RWPE1 (cell line): Measurements from ENCODE around the gene MYRFL.

Experiments used
- CTCF ChIA-PET: fragments of 350-600 bp; sonication (Branson Sonifier 250); formaldehyde crosslinking; extraction: SDS; loops from one replicate; lab custom pipeline; 2021; lab: Yijun Ruan, JAX
- POLR2A ChIA-PET: fragments of 400-600 bp; formaldehyde crosslinking; extraction: SDS; loops from one replicate; lab custom pipeline; 2020; ENCODE audit warnings: antibody characterized with exemption; ENCODE audit not compliant: low non-redundant PET; lab: Yijun Ruan, JAX
- DNase-seq: peaks from one replicate; pipeline ENCODE4 v3.0.0; 2012; ENCODE audit warnings: low spot score
- H3K27ac ChIP-seq: fragments of 450-650 bp; 2 replicates; pipeline ENCODE4 v1.5.1; 2017
- CTCF ChIP-seq: fragments of 450-650 bp; conservative IDR thresholded peaks from 2 replicates; pipeline ENCODE4 v1.5.1; 2017; ENCODE audit warnings: low read depth, mild to moderate bottlenecking

MYRFL gene

DNA sequence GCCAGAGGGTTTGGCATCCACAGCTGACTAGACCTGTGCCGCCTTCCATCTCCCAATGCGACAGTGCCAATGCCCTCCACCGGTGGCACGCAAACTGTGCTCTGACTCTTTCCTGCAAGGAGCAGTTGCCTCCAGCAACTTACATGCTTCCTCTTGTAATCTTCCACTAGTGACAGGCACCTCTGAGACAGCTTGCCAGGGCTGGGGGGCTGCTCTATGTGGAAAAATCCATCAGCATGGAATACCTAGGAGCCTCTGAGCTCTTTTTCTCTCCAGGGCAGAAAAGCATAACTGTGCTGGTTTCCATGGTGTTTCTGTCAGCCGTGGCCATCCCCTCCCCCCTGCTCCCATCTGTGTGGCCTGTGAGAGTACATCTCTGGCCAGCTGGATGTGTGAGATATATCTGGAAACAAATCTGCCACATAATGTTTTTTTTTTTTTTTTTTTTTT lies 110.6 kb downstream of the MYRFL start:
- CTCF ChIA-PET, result no interaction called here
- POLR2A ChIA-PET, result no interaction called here
- DNase-seq, result no peak
- TF ChIP-seq CTCF, result no peak
- no peak overlapping the region for H3K27ac ChIP-seq

DNA sequence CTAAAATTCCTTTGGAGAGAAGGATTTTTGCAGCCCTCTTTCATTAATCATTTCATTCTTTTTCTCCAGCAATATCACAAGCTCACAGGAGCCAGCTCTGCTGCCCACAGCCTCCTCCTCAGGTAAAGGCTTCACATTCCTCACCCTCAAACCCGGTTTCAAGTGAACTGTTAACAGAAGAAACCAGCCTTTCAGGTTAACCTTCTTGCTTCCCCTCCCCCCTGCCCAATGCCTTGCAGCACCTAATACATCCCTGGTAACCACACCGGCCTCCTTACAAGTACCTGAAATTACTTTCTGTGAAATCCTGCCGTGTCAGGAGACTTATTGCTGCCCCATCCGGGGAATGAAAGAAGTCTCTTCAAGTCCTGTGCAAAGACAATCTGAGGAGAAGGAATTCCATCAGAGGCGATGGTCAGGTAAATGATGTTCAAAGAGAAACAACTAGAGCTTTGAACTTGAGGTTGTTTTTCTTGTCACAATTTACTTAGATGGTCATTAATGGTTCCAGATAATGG lies 111.2 kb downstream of the MYRFL start:
- DNase-seq, result no peak
- POLR2A ChIA-PET, result no interaction called here
- CTCF ChIA-PET, result interaction anchor here (0.6 kb wide), 1 partner anchor 460 kb away, joined by 3 read pairs; no protein-coding TSS in a partner anchor
- no peak overlapping the region for H3K27ac ChIP-seq
- no peak for TF ChIP-seq CTCF

GRCh38 chr12:69936766-69937165 lies 111.7 kb downstream of the MYRFL start:
- ChIA-PET CTCF (no interaction called here), POLR2A (no interaction called here)
- no peak for DNase-seq
- no peak overlapping the region for H3K27ac ChIP-seq
- no peak for TF ChIP-seq CTCF

- no peak overlapping the region for H3K27ac ChIP-seq
- no peak for TF ChIP-seq CTCF
- POLR2A ChIA-PET, result no interaction called here
- CTCF ChIA-PET, result no interaction called here
- DNase-seq, result no peak
These were observed 122.1 kb downstream of the MYRFL start for GRCh38 chr12:69947123-69947522.

GRCh38 chr12:69947897-69948296 lies 122.9 kb downstream of the MYRFL start:
- ChIA-PET CTCF (no interaction called here), POLR2A (no interaction called here)
- DNase-seq, result no peak
- H3K27ac ChIP-seq, result no peak overlapping the region
- no peak for TF ChIP-seq CTCF

DNA sequence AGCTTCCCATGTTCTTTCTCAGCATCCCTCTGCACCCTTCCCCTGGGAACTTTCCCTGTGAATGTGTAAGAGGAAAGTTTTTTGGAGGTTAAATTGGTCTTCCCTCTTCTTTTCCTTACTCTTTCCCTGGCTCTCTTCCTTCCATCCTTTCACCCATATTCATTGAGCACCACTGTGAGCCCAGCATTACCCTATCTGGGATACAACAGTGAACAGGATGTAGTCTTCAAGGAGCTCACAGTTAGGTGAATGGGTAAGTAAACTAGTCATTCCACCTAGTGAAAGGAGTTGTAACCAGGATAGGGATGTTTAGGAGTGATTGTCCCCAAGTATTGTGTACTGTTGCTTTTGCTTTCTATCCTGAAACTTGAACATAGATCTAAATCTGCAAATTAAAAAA lies 123.8 kb downstream of the MYRFL start:
- TF ChIP-seq CTCF, result no peak
- DNase-seq, result no peak
- ChIA-PET CTCF (no interaction called here), POLR2A (no interaction called here)
- H3K27ac ChIP-seq, result no peak overlapping the region
